ENCODE data around the gene PSMB8. TPM values are rescaled to one million over a fixed set of nuclear protein-coding genes. Genes with fewer than 3 reads are reported as not detected.

Gene PSMB8
- polyA plus RNA-seq, 1 experiment = 62.0 TPM

DNA sequence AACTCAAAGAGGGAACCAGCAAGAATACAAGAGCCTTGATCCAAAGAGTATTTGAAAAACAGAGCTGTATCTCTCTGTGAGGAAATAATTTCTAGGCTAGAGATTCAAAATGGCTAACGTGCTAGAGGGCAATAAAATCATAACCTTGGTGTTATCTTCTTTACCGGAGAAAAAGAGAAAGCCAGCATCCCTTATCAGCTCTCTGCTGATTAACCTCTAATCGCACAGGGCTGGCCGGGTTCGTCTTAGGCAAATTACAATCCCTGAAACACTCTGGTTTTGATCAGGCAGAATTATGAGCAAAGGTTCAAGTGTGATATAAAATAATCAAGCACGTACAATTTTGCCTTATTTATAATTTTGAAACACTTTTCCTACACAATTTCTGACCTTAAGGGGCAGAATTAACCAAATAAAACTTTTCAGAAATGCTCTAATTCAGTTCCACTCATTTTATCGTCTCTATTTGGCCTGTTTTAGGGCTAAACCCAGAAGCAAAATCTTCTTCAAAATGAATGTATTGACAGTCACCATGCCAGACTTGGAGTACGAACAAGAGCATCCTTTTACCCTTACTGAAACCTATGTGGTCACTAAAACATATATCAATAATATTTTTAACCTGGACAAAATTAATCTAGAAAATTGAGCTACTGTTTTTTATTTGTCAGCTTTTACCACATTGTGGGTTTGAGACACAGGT, 23.9 kb upstream of the PSMB8 start:
- H3K4me3 ChIP-seq (ENCODE audit: low read depth, low read length) = no peak overlapping the region
- POLR2A ChIA-PET = interaction anchor here (1.1 to 1.3 kb wide), 2 partner anchors 29 to 104 kb away, joined by 5 to 8 read pairs; partner anchors contain the start of gene TAP2
- no peak overlapping the region for H3K27ac ChIP-seq (ENCODE audit: low read depth, low read length)
- DNase-seq (ENCODE audit: low read depth, low spot score) = no peak
- H3K27me3 ChIP-seq (ENCODE audit: control insufficient read depth, insufficient read depth, low read length) = peaks cover 20% of the 10 kb centered on the region
- TF ChIP-seq CTCF (IDR thresholded peaks at IDR 0.05; ENCODE audit: low read depth, low read length) = no peak
- CTCF ChIA-PET = interaction anchor here (0.5 to 6.7 kb wide), 69 partner anchors 11 to 1185 kb away, joined by 3 to 271 read pairs (median 6); partner anchors contain the start of genes BRD2, HLA-DMA, PSMB8 and PSMB9
- no peaks in the 10 kb centered on the region for H3K9me3 ChIP-seq (ENCODE audit: control insufficient read depth, insufficient read depth, low read length)

DNA sequence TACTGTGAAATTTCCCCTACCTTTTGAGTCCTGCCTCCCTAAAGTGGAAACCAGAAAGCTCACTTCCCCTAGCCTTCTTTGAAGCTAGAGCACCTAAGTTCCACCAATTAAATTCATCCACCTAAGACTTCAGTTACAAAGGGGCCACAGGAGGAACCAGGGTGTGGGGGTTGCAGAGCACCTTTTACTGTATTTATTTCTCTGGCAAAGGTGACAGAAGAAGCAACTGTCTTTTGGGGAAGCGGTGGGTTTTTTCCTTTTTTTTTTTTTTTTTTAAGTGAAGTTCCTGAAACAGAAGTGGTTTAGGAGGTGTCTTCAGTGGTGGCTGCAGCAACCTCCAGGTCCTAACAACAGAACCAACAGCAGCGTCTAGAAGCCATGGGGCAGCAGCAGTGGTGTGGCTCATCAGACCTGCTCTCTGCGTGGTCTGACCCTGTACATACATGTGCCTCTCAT, 23.2 kb upstream of the PSMB8 start:
- no peak overlapping the region for H3K4me3 ChIP-seq (ENCODE audit: low read depth, low read length)
- H3K27ac ChIP-seq (ENCODE audit: low read depth, low read length) = no peak overlapping the region
- DNase-seq (ENCODE audit: low read depth, low spot score) = no peak
- TF ChIP-seq CTCF (IDR thresholded peaks at IDR 0.05; ENCODE audit: low read depth, low read length) = no peak
- H3K27me3 ChIP-seq (ENCODE audit: control insufficient read depth, insufficient read depth, low read length) = peaks cover 20% of the 10 kb centered on the region
- POLR2A ChIA-PET = no interaction called here
- CTCF ChIA-PET = interaction anchor here (1.2 to 6.7 kb wide), 26 partner anchors 10 to 452 kb away, joined by 3 to 271 read pairs (median 13); partner anchors contain the start of genes BRD2, HLA-DMA, PSMB9 and TAP1
- H3K9me3 ChIP-seq (ENCODE audit: control insufficient read depth, insufficient read depth, low read length) = no peaks in the 10 kb centered on the region

- H3K27ac ChIP-seq (ENCODE audit: low read depth, low read length) = no peak overlapping the region
- H3K4me3 ChIP-seq (ENCODE audit: low read depth, low read length) = no peak overlapping the region
- CTCF ChIA-PET = interaction anchor here (3.2 kb wide), 1 partner anchor 27 kb away, joined by 29 read pairs; the partner anchor contains the start of gene TAP2
- H3K9me3 ChIP-seq (ENCODE audit: control insufficient read depth, insufficient read depth, low read length) = no peaks in the 10 kb centered on the region
- POLR2A ChIA-PET = no interaction called here
- no peak for TF ChIP-seq CTCF (IDR thresholded peaks at IDR 0.05; ENCODE audit: low read depth, low read length)
- H3K27me3 ChIP-seq (ENCODE audit: control insufficient read depth, insufficient read depth, low read length) = peaks cover 20% of the 10 kb centered on the region
- no peak for DNase-seq (ENCODE audit: low read depth, low spot score)
These were observed 22.0 kb upstream of the PSMB8 start for GRCh38 chr6:32865724-32866443.

- DNase-seq (ENCODE audit: low read depth, low spot score) = no peak
- H3K27ac ChIP-seq (ENCODE audit: low read depth, low read length) = no peak overlapping the region
- H3K9me3 ChIP-seq (ENCODE audit: control insufficient read depth, insufficient read depth, low read length) = no peaks in the 10 kb centered on the region
- ChIA-PET POLR2A (interaction anchor here (0.7 kb wide), 1 partner anchor 202 kb away, joined by 3 read pairs; no protein-coding TSS in a partner anchor), CTCF (interaction anchor here (0.5 to 1.1 kb wide), 4 partner anchors 77 to 1724 kb away, joined by 3 to 4 read pairs (median 3); no protein-coding TSS in a partner anchor)
- no peak for TF ChIP-seq CTCF (IDR thresholded peaks at IDR 0.05; ENCODE audit: low read depth, low read length)
- H3K27me3 ChIP-seq (ENCODE audit: control insufficient read depth, insufficient read depth, low read length) = peaks cover 17% of the 10 kb centered on the region
- H3K4me3 ChIP-seq (ENCODE audit: low read depth, low read length) = no peak overlapping the region
These were observed 18.9 kb upstream of the PSMB8 start for GRCh38 chr6:32862725-32863124.
